GM21529 (cell line): Measurements from ENCODE around the gene ARHGAP18.
"Not testable (repeated sequence)": the region's sequence is repeated elsewhere in the genome, so short reads cannot be mapped to it uniquely, and the experiment has no call there.

Experiments used
- ATAC-seq: cut with Tn5 transposase; IDR thresholded peaks from one replicate; pipeline ENCODE4 v1.9.1; 2021; ENCODE audit not compliant: unreplicated experiment

ARHGAP18 gene

DNA sequence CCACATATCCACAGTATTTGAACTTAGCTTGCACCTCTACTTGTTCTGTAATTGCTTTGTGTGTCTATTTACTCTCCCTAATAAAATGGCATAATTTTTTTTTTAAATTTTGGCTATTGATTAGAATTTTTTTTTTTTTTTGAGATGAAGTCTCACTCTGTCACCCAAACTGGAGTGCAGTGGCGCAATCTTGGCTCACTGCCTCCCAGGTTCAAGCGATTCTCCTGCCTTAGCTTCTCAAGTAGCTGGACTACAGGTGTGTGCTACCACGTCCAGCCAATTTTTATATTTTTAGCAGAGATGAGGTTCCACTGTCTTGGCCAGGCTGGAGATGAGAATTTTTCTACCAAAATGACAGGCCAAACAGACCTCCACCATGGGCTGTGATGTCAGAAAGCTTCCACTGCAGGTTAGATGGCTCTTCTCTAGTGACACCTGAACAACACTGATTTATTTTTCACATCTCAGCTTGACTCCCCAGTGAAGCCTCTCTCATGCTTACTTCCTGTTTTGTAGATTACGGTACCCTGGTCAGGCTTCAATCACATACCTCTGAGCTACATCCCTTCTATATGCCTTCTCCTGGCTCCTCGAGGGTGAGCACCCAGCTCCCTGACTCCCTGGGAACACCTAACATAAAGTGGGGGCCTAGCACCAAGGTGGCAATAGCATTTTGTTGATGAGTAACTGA lies 112.8 kb downstream of the ARHGAP18 start:
- ATAC-seq: no peak

DNA sequence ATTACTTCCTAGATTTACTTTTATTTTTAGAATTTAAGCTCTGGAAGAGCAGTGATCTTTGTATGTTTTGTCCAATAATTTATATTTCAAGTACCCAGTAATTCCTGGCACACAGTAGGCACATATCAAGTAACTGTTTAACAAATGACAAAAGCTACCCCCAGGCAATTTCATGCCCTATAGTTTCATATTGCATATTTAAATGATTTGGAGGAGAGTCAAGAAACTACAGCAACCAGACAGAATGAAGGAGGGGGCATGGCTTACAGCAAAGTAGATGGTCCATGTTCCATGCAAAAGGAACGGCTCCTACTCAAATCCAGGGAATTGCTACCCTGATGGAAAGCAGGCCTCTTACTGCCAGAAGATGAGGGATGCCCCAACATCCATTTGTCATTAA lies 113.5 kb downstream of the ARHGAP18 start:
- ATAC-seq: no peak

DNA sequence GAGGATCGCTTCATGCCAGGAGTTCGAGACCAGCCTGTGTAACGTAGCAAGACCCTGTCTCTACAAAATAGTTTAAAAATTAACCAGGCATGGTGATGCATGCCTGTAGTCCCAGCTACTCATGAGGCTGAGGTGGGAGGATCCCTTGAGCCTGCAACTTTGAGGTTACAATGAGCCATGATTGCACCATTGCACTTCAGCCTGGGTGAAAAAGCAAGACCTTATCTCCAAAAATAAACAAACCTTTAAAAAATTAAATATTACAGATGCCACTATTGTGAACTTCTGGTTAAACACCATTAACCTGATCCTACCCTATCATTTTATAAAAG lies 116.8 kb downstream of the ARHGAP18 start:
- ATAC-seq: no peak

DNA sequence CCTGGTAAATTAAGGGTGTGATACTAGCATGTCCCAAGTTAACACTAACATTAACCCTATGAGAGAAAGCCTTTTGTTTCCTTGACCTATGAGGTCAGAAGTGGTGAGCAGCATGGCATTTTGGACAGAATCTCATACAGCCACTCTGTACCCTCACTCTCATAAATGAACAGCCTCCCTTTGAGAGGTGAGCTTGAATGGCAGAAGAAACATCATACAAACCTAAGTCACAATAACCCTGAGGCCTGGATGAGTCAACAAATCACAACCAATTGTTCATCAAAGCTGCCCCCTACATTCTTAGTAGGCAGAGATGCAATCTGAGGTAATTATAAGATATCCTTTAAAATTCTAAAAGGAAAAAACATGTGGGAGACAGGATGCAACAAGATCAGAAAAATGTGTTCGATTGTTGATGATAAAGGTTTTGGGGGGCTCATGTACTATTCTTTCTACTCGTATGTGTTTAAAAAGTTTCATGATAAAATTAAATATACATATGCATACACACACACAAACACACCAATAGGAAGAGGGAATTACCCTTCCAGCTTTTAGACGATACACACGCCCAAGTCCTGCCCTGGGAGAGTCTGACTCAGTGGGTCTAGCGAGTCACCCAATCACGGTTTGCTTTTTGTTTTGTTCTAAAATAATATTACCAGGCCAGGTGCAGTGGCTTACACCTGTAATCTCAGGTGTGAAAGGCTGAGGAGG lies 117.3 kb downstream of the ARHGAP18 start:
- ATAC-seq: no peak

DNA sequence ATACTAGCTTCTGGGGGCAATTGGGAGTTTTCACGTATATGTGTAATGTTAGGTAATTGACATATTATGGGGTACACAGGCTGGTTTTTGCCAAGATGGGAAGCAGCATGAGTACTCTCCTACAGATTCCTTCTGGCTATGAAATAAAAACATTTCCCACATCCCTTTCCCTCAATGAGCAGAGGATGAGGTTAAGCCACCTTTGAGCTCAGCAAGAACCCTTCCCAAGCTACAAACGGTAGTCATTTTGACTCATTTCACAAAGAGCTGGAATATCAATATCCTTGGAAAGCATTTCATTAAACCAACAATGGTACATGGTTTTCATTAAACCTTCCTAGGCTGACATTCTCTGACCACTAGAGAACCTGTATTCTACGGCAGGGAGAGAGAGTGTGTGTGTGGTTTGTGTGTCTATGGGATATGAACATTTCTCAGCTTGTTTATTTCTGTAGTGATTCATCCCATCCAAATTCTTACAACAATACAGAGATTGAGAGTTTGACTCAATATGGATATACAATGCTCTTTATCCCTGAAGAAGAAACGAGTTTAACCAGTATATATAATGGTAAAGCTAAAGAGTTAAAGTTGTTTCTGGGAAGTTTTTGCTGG lies 119.5 kb downstream of the ARHGAP18 start:
- no peak for ATAC-seq

DNA sequence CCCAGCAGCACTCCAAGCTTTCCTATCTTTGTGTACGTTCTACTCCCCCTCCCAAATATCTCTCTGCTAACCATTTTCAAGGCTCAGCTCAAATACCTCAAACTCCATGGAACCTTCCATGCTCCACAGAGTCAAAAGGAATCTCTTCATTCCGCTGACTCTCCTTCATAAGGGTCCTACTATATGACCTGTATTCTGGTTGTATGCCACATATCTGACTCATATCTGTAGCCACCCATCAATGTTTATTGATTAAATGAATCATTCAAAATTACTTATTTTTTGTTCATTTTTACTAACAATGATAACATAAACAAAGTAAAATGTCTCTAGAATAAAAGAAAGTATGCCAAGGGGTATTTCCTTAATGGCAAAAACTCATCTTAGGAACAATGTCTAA lies 123.2 kb downstream of the ARHGAP18 start:
- no peak for ATAC-seq

DNA sequence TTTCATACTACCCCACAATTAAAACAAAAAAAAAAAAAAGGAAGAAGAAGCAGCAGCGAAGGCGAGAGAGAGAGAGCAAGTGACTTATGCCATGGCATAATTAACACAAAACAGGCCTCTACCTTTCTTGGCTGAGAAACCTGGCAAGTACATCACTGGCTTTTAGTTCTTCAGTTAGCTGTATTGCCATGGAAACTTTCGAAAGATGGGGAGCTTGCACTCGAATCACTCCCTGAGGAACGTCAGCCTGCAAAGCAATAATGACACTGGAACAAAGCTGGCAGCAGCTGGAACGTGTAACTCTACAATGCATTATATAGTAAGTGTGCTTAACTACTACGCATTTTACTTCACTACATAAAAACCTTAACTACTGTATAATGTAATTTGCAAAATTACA lies 126.1 kb downstream of the ARHGAP18 start:
- no peak for ATAC-seq

DNA sequence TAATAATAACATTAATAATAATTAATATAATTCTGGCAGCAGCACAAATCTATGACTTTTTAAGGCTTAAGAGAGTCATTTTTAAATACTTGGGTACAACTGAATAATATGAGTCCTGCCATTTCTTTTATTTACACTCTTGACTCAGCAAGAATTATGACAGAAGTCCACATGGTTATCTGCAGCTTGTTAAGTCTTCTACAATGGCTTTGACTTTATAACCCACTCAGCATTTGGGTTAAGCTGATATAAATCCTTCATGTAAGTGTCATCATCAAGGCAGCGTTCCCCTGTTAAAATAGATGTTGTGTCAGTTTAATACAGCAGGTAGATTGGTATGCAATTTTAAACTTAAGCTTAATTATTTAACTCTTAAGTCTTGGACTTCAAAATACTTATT lies 131.7 kb downstream of the ARHGAP18 start:
- ATAC-seq: no peak

DNA sequence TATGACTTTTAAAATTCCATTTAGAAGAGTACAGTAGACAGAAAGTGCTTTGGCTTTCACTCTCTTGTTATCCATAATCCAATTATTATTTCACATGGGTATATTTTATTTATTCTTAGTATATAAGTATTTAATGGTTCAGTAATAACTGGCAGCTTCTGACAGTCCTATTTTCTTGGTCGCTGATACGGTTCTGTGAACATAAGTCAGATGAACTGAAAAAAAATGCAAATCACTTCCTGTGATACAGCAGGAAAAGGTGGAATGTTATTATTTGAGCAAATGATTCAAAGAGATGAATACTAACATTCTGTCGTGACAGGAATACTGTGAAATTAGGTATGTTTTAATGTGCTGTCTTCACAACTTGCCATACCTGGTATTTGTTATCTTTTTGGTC lies 132.3 kb downstream of the ARHGAP18 start:
- no peak for ATAC-seq

DNA sequence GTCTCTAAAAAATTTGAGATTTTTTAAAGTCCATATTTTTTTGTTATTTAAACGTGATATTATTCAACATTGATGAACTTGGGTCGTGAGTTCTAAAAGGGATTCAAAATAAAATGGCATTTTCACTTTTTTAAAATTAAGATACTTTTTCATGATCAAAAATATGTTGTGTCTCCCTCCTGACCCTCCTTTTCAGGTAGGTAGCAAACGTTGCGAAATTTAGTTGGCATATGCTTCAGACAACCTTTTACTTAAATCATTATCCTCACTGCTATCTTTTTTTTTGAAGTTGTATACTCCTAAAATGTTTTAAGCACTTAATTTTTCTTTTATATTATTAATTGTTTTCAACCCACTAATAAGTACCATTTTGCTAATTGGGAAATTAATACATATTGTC lies 133.5 kb downstream of the ARHGAP18 start:
- no peak for ATAC-seq

DNA sequence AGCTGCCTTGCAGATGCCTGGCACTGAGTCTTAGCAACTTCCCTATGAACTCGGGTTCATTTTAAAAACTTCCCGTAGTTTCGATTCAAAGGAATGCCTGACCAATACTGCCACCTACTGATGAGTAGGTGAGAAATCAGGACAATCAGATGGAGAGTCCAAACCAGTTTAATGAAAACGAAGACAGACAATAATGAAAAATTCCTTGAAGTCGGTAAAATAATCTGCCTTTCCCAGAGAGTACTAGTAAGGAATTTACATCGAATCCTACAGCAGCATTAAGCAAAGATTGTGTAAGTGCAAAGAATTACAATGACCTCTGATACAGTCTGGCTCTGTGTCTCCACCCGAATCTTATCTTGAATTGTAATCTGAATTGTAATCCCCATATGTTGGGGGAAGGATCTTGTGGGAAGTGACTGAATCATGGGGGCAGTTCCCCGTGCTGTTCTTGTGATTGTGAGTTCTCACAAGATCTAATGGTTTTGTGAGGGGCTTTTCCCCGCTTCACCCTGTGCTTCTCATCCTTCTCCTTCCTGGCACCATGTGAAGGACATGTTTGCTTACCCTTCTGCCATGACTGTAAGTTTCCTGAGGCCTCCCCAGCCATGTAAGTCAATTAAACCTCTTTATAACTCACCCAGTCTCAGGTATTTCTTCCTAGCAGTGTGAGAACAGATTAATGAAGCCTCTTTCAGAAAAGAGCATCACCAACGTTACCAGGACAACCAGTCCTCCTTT lies 134.4 kb downstream of the ARHGAP18 start:
- ATAC-seq: no peak

DNA sequence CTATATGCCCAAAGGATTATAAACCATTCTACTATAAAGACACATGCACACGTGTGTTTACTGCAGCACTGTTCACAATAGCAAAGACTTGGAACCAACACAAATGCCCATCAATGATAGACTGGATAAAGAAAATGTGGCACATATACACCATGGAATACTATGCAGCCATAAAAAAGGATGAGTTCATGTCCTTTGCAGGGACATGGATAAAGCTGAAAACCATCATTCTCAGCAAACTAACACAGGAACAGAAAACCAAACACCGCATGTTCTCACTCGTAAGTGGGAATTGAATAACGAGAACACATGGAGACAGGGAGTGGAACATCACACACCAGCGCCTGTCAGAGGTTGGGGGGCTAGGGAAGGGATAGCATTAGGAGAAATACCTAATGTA lies 135.4 kb downstream of the ARHGAP18 start:
- not testable (repeated sequence) for ATAC-seq

DNA sequence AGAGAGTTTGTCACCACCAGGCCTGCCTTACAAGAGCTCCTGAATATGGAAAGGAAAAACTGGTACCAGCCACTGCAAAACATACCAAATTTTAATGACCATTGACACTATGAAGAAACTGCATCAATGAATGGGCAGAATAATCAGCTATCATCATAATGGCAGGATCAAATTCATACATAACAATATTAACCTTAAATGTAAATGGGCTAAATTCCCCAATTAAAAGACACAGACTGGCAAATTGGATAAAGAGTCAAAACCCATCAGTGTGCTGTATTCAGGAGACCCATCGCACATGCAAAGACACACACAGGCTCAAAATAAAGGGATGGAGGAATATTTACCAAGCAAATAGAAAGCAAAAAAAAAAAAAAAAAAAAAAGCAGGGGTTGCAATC lies 139.0 kb downstream of the ARHGAP18 start:
- ATAC-seq: not testable (repeated sequence)

DNA sequence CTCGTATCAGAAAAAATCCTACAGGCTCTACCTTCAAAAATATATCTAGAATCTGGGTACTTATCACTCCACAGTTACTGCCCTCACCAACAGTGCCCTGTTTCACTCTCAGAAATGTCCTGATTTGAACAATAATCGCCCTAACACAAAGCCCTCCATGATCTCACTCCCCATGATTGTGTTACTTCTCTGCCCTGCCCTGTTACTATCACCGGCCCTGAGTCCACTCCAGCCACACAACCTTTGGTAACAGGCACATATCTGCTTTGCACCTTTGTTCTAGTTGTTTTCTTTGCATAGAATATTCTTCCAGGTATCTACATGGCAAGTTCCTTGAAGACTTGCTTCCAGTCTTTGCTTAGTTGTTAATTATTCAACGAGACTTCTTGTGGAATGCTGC lies 142.0 kb downstream of the ARHGAP18 start:
- no peak for ATAC-seq

DNA sequence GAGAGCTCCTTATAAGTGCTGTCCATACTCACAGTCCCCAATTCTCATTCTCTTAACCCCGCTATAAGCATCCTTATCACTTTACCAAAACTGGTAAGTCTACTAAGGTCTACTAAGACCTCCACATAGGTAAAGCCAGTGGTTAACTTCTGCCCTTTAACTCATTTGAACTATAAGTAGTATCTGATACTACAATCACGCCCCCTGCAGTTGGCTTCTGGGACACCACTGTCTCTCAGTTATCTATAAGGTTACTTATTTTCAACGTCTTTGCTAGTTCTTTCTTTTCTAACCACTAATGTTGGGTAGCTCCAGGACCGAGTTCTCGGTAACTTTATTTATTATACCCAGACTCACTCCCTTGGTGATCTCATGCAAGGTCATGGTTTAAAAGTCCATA lies 142.6 kb downstream of the ARHGAP18 start:
- no peak for ATAC-seq

DNA sequence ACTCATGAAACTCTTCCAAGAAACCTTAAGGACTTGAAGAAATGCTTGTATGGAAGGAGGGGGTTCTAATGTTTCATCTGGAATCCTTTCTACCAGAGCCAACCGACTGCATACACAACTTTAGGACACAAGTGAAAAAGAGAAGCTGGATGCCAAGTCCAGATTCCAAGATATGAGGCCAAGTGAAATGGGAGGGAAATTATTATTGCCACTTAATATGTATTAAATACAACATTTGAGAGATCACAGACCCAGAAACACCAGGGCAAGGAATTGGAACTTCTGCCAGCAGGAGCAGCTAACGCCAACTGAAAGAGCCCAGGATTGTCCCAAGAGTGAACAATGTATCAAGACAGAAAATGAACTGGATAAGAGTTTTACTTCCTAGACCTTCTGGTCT lies 144.2 kb downstream of the ARHGAP18 start:
- no peak for ATAC-seq

DNA sequence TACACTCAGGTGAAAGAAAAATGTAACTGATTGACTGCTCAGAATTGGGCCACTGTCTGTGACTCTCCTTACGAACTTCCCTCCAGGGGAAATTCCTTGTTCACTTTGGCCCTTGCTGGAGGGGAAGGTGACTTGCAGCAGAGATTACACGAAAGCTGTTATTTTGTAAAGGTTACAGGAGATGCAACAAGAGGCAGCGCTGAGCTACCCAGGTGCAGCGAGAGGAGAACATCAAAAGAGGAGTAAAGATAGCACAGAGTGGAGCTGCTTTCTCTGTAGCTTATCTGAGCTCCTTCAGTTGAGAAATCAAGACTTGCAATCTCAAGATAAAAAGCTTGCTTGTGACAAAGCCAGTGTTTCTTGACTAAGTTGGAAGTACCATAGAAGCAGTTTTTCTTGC lies 144.6 kb downstream of the ARHGAP18 start:
- no peak for ATAC-seq

DNA sequence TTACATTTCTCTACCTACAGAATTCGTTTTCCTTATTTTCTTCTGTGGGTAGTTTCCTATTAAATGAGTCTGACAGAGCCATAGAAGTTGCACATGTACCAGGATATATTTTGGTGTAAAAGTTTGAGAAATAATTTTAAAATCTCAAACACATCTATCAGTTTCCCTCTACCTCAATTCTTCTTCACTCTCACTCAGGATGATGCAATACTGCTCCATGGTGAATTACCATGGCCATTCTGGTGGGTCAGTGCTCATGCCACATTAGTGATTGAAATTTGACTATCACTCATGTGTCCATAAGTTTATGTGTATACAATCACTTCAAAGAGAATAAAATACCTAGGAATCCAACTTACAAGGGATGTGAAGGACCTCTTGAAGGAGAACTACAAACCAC lies 151.7 kb downstream of the ARHGAP18 start:
- ATAC-seq: no peak

DNA sequence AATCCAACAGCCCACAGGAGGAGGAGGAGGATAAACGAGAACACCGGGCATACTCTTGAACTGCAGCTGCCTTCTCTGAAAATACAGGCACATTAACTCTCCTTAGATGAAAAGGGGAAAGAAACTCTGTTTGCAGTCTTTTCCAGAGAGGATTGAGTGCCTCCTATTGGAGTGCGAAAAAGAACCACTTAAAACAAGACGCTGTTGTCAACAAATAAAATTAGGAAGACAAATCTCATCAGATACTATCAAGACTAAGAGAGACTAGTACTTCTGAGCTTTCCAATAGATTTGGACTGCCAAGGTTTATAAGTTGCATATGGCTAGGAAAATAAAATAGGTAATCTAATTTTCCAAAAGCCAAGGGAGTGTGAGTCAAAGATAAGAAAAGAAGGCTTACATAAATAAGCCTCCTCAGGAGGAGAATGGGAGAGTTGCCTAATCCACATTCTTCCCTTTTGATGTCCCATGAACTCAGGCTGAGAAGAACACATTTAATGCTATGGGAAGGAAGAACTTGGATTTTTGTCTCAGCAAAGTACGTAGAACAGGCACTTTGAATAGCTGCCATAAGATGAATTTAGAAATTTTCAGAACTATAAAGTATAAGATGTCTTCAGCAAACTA lies 154.7 kb downstream of the ARHGAP18 start:
- no peak for ATAC-seq

DNA sequence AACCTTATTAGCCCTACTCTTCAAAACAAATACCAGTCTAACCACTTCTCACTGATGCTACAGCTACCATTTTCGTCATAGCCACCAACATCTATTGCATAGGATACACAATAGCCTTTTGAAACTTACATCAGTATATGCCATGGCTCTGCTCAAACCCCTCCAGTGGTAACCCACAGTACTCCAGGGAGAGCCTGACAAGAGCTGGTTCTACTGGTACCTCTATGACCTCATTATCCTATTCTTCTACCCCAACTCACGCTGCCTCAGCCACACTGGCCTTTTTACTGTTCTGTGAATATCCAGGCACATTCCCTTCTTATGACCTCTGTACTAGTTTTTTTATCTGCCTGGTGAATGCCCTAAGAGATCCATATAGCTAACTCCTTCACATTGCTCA lies 157.6 kb downstream of the ARHGAP18 start:
- ATAC-seq: no peak

DNA sequence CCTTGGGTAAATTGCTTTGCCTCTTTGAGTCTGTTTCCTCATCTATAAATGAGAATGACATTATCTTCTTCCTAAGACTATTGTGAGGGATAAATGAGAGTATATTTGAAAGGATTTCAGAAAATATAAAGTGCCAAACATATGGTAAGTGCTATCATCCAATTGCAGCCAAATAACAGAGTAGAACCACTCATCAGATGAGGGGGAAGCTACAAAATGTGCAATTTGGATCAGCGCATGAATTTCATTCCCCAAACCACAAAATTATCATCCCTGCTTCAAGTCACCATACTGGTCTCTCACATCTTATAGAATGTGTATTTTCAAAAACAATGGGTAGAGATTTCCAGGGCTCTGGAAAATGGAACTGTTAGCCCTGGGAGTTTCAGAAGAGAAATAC lies 158.5 kb downstream of the ARHGAP18 start:
- no peak for ATAC-seq
